Stimulated activated memory B cell treated with anti-CD40 and anti-IgM and Interleukin-4, amounts not matched to agents 10 μg/mL and 1 μg/mL and 100 μg/mL, for 72 hours (primary cell): ENCODE results near the gene NDUFV2.

Experiments used
- ATAC-seq: fragments of 150-1000 bp; cut with Tn5 transposase; 2 replicates; pipeline ENCODE4 v1.10.0; 2021
- H3K27ac Mint-ChIP-seq: one replicate; pipeline ENCODE4 v1.8.0; 2022; ENCODE audit warnings: mild to moderate bottlenecking, mixed read lengths
- H3K27me3 Mint-ChIP-seq: one replicate; pipeline ENCODE4 v1.8.0; 2022; ENCODE audit warnings: mixed read lengths
- H3K36me3 Mint-ChIP-seq: one replicate; pipeline ENCODE4 v1.8.0; 2022; ENCODE audit warnings: mixed read lengths
- H3K4me1 Mint-ChIP-seq: one replicate; pipeline ENCODE4 v1.8.0; 2022; ENCODE audit warnings: mixed read lengths
- H3K4me3 Mint-ChIP-seq: one replicate; pipeline ENCODE4 v1.8.0; 2022; ENCODE audit warnings: mild to moderate bottlenecking, moderate library complexity, mixed read lengths
- H3K9me3 Mint-ChIP-seq: one replicate; pipeline ENCODE4 v1.8.0; 2022; ENCODE audit warnings: mixed read lengths

Gene NDUFV2

DNA sequence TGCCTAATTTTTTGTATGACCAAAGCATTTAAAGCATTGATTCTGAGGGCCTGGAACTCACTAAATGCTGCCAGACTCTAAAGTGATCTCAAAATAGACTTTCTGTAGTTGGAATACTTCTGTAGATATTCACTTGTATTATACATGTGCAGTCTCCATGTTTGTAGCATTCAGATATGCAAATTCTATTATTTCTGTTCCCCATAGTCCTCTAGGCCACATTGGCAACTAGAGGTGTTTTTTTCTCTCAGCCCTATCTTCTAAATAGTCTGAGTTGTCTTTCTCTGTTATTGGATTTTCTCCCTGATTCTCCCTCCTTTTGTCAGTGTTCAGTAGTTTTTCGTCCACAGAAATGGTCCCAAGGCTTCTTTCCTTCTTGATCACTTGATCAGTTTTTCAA is 72.6 kb downstream of the NDUFV2 start:
- peak overlapping the region; percentile 35 for H3K27ac Mint-ChIP-seq

DNA sequence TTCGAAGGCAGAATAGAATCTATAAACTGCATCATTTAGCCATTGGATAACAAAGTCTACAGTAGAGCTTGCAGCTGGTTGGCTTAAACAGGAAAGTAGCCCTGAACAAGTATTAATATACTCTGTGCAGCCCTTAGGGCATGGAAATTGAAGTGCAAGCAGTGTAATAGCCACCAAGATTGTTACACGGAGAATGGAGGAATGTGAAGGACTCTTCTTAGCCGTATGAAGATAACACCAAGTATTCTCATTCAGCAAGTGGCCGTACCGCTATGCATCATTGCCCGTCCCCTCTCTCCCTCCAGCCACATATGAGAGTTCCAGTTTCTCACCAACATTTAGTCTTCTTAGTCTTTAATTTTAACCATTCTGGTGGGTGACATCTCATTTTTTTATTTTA is 74.5 kb downstream of the NDUFV2 start:
- no peak overlapping the region for H3K27ac Mint-ChIP-seq
- H3K36me3 Mint-ChIP-seq = peaks cover 28% of the 10 kb centered on the region
- no peak overlapping the region for H3K4me3 Mint-ChIP-seq
- ATAC-seq = no peak
- H3K4me1 Mint-ChIP-seq = peaks cover 76% of the 10 kb centered on the region
- H3K27me3 Mint-ChIP-seq = no peaks in the 10 kb centered on the region
- H3K9me3 Mint-ChIP-seq = peaks cover 3% of the 10 kb centered on the region

More for the DNA sequence above, 72.6 kb downstream of the NDUFV2 start:
- peaks cover 38% of the 10 kb centered on the region for H3K36me3 Mint-ChIP-seq
- peaks cover 73% of the 10 kb centered on the region for H3K4me1 Mint-ChIP-seq
- peaks cover 6% of the 10 kb centered on the region for H3K9me3 Mint-ChIP-seq
- H3K27me3 Mint-ChIP-seq = no peaks in the 10 kb centered on the region
- no peak for ATAC-seq
- H3K4me3 Mint-ChIP-seq = no peak overlapping the region

DNA sequence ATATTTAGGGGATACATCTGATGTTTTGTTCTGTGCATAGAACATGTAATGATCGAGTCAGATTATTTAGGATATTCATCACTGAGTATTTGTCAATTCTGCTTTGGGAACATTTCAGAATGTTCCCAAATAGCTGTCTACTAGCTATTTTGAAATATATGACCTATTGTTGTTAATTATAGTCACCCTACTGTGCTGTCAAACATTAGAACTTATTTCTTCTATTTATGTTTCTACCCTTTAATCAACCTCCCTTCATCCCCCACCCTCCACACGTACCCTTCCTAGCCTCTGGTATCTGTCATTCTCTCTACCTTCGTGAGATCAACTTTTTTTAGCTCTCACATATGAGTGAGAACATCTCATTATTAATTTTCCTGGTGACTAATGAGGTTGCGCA is 75.0 kb downstream of the NDUFV2 start:
- Mint-ChIP-seq H3K27me3 (no peaks in the 10 kb centered on the region), H3K36me3 (peaks cover 31% of the 10 kb centered on the region), H3K4me1 (peaks cover 73% of the 10 kb centered on the region), H3K9me3 (peaks cover 3% of the 10 kb centered on the region), H3K4me3 (no peak overlapping the region), H3K27ac (no peak overlapping the region)
- ATAC-seq = no peak

DNA sequence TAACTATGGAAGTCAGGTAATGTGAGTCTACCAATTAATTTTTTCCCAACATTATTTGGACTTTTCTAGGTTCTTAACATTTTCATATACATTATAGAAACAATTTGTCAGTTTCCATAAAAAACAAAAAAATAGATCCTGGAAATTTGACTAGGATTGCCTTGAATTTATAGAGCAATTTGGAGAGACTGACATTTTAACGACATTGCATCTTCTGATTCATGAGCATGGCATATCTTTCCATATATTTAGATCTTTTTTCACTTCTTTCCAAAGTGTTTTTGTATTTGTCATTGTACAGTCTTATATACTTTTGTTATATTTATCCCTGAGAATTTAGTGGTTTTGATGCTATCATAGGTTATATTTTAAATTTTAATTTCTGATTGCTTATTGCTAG is 76.1 kb downstream of the NDUFV2 start:
- Mint-ChIP-seq H3K27ac (no peak overlapping the region), H3K4me1 (peaks cover 73% of the 10 kb centered on the region), H3K27me3 (no peaks in the 10 kb centered on the region), H3K9me3 (peaks cover 3% of the 10 kb centered on the region), H3K36me3 (peaks cover 41% of the 10 kb centered on the region), H3K4me3 (no peak overlapping the region)
- ATAC-seq = no peak

DNA sequence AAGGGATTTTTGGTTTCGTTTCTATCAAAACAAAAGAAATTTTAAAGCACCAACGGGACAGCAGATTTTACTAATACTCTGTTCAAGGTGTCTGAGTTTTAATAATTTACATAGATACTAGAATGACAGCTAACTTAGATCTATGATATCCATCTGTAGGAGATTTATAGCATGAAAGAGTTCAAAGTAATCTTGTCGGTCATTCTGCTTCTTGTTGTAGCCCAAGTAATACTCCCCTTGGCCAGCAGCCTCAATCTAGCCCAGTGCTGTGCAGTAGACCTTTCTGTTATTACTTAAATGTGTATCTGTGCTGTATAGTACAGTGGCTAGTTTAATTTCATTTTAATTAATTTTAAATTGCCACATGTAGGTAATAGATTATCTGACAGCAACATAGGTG is 78.8 kb downstream of the NDUFV2 start:
- H3K4me1 Mint-ChIP-seq = peaks cover 77% of the 10 kb centered on the region
- no peaks in the 10 kb centered on the region for H3K27me3 Mint-ChIP-seq
- H3K27ac Mint-ChIP-seq = peak overlapping the region; percentile 71
- H3K9me3 Mint-ChIP-seq = no peaks in the 10 kb centered on the region
- H3K36me3 Mint-ChIP-seq = peaks cover 53% of the 10 kb centered on the region
- peak overlapping the region; percentile 12 for H3K4me3 Mint-ChIP-seq
- ATAC-seq = no peak

DNA sequence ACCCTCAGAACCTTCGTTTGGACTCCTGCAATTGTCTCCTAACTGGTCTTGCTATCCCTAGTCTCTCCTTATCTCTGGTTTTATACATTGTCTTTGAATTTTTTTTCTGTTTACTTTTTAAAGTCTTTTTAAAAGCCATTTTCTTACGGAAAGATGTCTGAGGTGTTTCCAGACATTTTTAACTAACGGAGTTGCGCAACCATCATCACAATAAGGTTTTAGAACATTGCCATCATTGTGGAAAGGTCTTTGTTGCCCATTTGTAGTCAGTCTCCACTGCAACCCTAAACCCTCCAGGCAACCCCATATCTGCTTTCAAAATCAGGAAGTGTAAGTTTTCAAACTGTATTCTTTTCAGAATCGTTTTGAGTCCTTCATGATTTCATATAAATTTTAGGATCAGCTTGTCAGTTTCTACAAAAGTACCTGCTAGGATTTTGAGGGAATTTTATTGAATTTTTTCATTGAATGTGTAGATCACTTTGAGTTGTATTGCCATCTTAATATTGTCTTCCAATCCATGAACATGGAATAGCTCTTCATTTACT is 80.4 kb downstream of the NDUFV2 start:
- Mint-ChIP-seq H3K27ac (peak overlapping the region; percentile 29), H3K9me3 (no peaks in the 10 kb centered on the region), H3K4me3 (no peak overlapping the region), H3K36me3 (peaks cover 53% of the 10 kb centered on the region), H3K27me3 (no peaks in the 10 kb centered on the region), H3K4me1 (peaks cover 75% of the 10 kb centered on the region)
- no peak for ATAC-seq
